Activated CD8-positive, alpha-beta memory T cell treated with anti-CD3 and anti-CD28 coated beads, Interleukin-2, amount 50 U/mL, for 1 hour (primary cell): ENCODE results near the gene TGFBR2.

Source experiments
- DNase-seq: peaks from one replicate; pipeline ENCODE4 v3.0.0-alpha.2; 2020; ENCODE audit errors: extremely low read depth

The TGFBR2 gene

DNA sequence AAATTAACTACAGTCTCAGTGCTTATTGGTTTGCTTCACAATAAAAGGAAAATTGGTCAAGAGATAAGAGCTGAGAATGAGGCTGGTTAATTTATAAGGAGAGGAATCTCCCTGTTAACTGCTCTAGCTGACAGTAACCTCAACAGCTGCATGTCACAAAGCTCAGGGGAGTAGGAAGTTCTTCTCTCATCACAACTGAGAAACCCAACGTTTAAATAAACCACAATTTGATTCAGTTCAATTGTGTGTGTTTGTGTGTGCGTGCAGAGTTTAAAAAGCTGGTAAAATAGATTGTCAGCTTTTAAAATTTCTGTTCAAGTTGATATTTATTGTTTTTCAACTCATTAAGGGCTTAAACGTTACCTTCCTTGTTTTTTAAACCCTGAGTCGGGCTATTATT, 3.5 kb upstream of the TGFBR2 start:
- no peak for DNase-seq

DNA sequence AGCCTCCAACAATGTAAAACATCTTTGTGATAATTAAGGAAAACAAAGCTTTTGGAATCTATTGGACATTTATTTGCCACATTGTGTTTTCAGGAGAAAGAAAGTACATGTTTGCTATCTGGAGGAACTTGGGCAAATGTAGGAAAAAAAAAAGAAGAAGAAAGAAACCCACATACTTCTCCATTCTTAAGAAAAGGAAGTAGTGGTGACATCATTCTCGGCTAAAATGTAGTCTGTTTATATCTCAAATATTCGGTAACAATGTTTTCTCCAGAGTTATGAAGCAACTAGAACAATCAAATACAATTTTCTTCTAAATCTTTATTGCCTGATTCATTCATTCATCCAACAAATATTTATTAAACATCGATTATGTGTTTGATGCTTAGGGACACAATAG, 2.3 kb upstream of the TGFBR2 start:
- DNase-seq, result no peak

DNA sequence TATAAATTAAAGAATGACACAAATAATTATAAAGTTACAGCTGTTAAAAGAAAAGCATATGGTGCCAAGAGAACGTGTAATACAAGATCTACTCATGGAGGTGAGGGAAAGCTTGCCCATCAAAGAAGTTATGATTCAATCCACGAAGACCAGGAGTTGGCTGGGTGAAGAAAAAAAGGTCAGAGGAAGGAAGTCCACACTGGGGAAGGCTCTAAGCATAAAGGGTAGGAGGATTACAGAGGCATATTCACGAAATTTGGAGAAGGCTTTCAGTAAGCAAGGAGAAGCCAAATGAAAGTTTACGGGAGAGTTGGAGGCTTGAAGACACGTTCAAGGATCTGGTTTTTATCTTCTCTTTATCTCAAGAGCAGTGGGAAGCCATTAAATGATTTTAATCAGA, 1.8 kb upstream of the TGFBR2 start:
- DNase-seq, result no peak

DNA sequence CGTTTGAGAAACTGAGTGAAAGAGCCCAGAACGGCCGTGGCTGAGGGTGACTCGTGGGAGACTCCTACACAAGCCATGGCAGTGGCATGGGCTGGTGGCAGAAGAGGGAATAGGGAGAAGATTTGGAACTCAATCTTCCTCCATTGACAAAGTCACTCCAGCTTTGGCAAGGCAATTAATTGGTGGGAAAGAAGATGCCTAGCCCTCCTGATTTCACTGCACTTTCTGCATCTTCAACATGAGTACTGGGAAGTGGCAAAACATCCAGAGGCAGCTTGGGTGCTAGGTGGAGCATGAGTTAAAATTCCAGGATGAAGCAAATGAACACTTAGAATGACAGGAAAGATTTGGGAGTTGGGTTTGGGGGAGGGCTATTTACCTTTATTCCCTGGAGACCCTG, 1.4 kb upstream of the TGFBR2 start:
- no peak for DNase-seq

DNA sequence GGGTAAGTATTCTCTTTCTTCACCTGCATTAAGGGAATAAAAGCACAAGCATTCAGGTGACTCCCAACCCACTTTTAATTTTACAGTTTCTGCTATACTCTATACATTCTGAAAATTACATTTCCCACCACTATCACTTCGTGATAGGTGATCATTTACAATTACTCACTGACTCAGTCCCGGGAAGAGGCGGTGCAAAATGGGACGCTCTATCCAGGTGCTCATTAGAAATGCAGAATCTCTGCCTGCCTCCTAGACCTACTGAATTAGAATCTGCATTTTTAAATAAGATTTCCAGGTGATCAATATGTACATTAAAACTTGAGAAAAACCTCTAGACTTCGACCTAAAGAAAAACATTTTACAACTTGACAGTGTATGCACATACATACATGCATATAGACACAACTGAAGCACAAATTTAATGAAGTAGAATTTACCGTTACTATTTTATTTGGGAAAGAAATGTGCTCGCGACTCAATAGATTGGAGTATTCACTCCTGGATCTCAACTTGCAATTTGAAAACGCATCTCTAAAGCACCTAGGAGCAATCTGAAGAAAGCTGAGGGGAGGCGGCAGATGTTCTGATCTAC, 598 bp upstream of the TGFBR2 start:
- DNase-seq, result no peak

DNA sequence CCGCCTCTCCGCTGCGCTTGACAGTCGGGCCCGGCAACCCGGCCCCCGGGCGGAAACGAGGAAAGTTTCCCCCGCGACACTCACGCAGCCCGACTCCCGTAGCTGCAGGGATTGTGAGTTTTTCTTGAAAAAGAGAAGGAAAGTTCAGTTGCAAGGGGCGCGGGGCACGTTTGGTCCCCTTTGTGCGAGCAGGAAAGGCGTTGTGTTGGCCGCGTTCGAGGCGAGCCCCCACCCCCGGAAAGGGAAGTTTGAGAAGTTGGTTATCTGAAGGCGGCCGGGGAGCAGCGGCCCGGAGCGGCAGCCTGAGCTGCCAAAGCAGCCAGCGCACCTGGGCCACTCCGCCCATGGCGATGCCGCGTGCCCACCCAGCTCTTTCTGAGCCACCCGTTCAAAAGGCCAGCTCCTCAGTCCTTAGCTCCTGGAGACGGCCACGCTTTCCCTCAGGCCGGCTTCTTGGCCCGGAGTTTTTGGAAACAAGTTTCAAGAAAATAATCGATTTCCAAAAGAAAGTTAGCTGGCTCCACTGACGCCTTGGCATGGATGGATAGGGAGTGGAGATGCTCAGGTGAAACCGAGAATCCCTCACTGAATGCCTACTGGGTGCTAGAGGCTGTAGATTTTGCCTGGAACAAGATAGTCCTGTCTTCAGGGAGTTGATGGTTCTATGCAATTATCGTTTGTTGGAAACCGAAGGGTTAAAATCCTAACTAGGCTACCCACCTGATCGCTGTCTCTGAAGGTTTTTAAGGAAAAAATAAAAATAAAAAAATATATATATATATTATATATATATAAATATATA, 832 bp downstream of the TGFBR2 start:
- DNase-seq, result no peak

DNA sequence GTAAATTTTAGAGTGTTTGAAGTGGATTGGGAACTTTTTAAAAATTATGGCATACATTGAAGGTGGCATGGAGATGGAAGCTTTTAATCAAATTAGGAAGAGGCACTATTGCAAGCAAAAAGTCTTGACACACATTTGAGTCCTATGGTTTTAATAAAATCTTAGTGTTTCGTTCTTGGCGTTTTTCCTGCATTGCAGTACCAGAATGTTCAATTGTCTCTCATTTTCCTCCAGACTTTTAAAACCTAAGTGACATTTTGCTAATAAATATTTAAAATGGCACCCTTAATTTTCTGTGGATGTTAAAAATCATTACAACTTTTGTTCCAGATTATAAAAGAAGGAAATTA, 2.2 kb downstream of the TGFBR2 start:
- no peak for DNase-seq

DNA sequence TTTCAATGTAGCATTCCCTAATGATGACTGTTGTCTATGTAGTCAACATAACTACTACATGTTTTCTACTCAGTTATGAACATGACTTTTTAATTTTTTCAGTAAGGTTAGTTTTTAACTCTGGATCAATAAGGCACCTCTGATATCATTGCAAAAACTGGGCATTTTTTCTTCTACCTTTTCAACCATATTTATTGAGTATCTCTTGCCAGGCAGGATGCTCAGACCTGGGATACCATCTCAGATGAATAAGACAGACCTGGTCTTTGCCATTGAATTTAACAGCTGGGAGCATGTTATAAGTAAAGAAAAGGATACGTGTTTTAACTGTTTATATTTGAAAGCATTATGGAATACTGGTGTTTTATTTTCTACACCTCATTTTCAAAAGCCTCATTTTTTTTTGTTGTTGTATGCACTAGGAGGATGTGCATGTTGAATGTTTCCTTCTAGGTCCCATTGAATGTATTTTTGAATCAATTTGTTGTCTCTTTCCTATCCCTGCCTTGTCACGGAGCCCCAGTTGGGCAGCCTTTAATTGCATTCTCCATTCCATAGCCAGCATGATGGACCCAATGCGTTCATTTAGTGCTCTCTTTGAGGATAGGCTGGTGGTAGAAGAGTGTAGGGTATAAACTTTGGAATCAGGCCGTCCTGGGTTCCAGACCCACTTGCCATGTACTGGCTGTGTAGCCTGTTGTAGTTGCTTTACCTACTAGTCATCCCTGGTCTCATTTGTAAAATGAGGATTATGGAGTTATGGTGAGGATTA, 3.7 kb downstream of the TGFBR2 start:
- no peak for DNase-seq

DNA sequence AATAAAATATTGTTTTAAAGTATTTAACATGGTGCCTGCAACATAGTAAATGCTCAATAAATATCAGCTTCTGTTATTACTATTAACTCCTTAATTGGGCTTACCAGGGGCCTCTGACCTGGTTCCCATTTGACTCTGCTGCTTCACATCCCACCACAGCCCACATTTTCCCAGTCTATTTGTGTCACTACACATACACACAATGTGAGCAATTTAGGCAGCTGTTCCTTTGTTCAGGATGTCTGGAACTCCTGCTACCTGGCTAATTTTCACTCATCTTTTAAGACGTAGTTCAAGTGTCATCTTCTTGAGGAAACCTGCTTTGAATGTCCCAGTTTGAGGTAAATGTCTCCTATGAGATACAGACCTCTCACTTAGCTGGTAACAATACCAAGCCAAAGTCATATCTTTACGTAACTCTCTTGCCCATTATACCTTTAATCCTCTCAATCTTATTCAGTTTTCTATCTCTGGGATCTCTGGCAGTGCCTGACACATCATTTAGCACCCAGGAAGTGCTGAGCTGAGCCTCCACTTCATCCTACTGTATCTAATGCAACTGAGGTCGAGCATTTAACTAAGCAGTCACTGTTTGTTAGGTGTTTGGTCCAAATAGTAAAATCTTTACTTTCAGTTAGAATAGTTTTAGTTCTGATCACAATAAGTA, 4.4 kb downstream of the TGFBR2 start:
- DNase-seq, result no peak

DNA sequence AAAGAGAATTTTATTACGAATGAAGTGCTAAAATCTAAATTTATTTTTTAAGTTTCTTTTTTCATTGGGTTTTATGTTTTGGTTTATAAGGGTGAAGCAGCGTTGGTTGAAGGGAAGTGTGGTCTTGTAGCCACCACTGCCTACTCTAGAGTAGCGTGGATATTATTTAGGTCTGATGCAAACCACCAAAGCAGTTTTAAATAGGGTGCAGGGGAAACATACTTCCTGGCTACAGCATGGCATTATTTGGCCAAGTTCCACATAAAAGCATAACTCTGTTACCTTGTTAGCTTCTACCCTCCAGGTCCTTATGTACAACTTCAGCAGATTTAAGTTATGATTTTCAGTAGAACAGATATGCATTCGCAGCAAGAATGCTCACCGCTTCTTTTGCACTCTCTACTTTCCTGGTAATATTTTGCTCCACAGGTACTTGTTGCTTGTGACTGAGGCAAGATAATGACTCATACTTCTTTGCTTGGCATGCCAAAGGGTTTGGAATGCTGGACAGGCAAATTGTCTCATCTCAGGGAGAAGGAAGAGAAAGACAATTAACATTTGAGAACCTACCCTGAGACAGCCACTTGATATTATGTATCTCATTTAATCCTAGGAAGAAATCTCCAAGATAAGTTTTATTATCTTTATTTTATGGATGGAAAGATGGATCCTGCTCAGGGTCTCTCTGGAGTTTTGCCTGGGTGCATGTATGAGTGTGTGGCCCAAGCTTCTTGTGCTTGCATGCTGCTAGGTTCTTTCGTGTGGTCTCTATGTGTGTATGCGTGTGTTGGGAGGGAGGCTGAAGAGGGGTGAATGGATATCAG, 5.4 kb downstream of the TGFBR2 start:
- no peak for DNase-seq

DNA sequence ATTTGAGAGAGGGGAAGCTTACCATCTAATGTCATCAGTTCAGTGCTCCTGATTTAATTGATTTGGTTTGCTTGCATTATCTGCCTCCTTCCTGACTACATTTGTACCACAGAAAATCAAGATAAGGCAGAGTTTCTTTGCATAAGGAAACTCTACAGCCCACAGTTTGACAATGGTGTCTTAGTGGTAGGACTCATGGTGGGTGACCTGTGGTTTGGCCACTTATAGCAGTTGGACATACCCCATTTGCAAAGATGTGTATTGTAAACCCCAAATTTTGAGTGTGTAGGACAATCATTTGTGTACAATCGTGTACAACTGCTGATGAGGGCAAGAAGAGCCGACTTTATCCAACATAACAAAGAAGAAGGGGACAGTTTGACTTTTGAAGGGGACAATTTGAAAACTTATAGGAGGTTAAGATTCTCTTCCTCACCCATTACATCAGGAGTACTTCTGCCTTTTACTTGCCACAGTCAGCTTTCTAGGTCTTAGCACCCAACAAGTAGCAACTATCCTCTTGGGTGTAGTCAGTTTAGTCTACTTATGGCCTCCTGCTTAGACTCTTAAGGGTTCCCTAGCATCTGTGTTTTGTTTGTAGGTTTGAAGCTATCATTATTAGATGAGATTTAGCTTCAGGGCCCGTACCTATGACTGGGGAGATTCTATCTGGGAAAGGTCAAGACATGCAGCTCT, 6.2 kb downstream of the TGFBR2 start:
- DNase-seq, result no peak

DNA sequence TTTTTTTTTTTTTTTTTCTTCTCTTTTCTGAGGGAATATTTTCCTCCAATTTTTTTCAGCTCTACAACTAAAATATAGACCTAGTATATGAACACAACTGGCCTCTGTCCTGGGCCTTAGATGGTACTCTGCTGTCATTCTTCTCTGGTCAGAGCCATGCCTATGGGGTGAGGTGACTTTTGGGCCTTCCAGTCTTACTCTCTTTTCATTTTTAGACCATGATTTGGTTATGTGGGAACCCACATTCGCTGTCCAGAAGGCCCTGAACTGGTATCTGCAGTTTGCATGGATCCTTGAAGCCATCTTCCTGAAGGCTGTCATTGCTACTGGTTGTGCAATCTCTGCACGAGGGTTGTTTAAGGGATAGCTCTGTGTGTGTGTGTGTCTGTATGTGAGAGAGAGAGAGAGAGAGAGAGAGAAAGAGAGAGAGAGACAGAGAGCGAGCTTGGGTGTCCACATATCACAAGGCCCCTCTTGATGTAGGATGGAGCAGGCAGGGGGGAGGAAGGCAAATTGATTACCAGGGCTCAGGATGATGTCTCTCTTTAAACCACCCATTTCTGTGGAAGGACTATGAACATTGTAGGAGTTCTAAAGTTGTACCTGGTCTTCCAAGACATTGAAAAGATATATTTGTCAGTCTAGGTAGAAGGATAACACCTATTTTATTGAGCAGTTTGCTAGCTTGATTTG, 6.9 kb downstream of the TGFBR2 start:
- no peak for DNase-seq

DNA sequence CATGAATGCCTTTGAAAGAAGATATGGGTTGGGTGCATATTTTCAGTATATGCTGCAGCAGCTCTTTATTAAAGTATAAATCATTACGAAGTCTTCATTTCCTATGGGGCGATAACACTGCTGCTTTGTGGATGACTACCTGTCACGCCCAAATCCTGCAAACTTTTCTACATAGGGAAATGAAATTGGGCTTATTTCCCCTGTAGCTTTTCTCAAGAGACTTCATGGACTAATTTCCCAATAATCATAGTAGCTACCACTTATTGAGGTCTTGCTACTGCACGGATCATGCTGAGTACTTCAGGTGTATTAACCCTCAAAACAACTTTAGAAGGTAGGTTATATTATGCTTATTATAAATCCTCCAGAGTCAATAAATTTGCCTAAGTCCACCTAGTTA, 8.0 kb downstream of the TGFBR2 start:
- no peak for DNase-seq

DNA sequence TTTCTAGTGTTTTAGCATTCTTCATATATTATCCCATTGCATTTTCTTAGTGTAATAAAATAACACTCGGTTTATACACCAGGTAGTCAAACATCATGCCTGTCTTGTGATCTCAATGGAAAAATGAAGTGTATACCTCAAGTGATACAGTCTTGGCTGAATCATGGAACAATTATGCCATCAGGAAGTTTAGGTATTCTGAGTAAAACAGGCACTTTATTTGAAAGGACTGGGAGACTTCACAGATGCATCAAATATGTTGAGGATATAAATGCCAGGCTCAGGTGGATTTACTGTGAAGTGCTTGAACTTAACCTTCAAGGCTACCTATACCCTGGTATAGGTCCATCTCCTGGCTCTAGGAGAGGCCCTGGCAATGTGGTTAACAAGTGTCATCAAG, 8.5 kb downstream of the TGFBR2 start:
- DNase-seq, result no peak

DNA sequence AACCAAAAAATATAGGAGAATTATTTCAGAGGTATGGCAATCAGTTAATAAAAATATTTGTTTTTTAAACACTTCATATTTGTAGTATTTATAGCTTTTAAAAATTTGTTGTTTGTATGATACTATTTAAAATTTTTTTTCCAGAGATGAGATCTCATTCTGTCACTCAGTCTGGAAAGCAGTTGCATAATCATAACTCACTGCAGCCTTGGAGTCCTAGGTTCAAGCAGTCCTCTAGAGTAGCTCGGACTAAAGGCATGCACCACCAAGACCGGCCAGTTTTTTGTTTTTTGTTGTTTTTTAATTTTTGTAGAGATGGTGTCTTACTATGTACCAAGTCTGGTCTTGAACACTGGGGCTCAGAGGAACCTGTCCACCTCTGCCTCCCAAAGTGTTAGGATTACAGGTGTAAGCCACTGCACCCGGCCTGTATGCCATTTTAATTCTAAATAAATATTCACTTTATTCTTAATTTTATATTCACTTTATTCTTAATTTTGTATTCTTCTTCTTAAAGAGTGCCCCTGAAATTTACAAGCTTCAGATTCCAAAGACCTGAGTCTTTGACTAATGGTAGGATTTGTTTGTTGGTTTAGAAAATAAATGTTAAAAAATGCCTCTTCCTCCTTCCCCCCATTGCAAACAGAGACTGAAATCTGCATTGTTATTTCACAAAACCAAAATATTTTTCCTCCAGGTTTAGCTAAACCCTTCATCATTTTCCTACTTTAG, 9.4 kb downstream of the TGFBR2 start:
- no peak for DNase-seq

DNA sequence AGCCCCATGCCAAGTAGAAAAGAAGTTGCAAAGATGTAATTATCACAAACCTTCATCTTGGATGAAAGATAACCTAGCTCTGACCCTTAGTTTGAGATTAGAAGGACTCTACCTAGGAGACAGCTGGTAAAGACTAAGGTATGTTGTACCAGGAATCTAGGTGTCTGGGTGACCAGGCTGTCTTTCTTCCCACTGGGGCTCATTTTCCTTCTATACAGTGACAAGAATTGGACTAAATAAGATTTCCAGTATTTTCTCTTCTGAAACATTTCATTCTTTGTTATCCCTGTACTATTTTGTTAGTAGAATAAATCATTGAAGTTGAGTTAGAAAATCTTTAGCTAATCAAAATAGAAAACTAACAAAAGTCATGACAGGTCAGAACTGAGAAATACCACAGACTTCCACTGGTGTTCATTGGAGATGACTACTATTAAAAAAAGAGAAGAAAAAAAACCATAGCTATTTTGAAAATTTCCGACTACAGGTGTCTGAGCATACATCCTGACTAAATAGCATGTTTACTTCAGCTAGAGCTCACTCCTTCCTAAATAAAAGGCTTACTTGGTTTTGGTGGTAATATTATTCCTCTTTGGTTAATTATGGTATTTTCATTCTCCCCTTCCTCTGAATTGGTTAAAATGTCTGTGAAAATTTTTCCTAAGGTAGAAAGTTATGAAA, 10.1 kb downstream of the TGFBR2 start:
- no peak for DNase-seq

DNA sequence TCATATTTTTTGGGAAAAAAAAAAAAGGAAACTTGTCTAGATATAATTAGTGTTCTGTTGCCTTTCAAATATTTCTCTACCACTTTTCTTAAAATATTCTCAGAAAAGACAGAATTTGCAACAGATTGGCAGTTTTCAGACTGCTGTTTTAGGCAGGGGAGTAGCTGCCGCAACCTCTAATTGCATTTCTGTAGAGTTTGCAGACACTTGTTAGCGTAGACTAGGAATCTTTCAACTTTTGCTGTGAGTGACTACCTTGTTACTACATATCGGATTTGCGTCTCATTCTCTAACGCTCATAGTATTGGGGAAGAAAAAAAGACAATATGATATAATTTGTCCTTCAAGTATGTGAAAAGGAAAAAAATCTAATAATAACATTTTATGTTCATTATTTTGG, 10.7 kb downstream of the TGFBR2 start:
- DNase-seq, result no peak

DNA sequence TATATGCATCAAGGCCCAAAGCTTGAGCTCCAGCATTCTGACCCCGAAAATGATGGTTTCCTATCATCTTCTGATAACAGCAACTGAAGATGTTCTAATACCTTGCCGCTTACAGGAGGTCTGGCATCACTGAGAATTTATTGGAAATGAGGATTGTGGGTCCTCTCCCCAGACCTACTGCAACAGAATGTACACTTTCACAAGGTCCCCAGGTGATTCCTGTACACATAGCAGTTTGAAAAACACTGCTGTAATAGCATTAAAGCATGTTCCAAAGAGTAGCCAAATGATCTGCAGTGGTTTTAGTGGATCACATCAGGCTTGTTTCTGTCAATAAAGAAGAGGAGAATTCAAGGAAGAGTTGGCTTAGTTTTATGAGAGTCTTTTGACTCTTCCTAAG, 11.3 kb downstream of the TGFBR2 start:
- no peak for DNase-seq

DNA sequence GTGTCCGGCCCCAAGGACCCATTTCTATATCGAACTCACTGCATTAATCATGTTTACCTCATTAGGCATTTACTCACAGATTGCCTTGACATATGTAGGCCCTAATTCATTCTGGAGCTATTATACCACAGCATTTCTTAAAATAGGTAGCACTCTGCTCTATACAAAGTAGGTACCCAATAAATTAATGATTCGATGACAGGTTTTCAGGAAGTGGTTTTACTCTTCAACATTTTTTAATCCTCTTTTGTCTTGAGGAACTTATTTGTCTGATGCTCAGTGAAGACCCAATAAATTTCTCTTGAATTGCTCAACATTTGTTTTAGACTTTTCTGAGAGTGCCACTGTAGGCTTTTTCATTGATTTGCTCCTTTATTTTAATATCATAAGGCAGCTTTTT, 12.1 kb downstream of the TGFBR2 start:
- no peak for DNase-seq
